Testis (tissue), 3 donors: ENCODE results near the gene NTM. TPM values are rescaled to one million over a fixed set of nuclear protein-coding genes. Genes with fewer than 3 reads are reported as not detected.
A peak's percentile ranks its signal among the peaks of the same experiment; 100 is the strongest.
"Not testable (repeated sequence)": the region's sequence is repeated elsewhere in the genome, so short reads cannot be mapped to it uniquely, and the experiment has no call there.

Experiments
- DNase-seq: peaks from one replicate; pipeline ENCODE4 v3.0.0-alpha.2; 2019
- H3K27ac ChIP-seq, 2 donors: fragments of 200-600 bp; sonication (generic); one replicate each; pipeline ENCODE4 v1.5.1; 2019
- H3K27me3 ChIP-seq: fragments of 200-600 bp; sonication (generic); one replicate; pipeline ENCODE4 v1.5.1; 2019
- H3K36me3 ChIP-seq: fragments of 200-600 bp; sonication (generic); one replicate; pipeline ENCODE4 v1.5.1; 2017; ENCODE audit warnings: low read depth; ENCODE audit errors: missing control alignments
- H3K4me1 ChIP-seq: fragments of 200-600 bp; sonication (generic); one replicate; pipeline ENCODE4 v1.5.1; 2019
- H3K4me3 ChIP-seq, 2 donors: fragments of 200-600 bp; sonication (generic); one replicate each; pipeline ENCODE4 v1.5.1; 2017 to 2019
- H3K9me3 ChIP-seq: fragments of 200-600 bp; sonication (generic); one replicate; pipeline ENCODE4 v1.5.1; 2017
- POLR2A ChIP-seq: fragments of 450-650 bp; IDR thresholded peaks from one replicate; pipeline ENCODE4 v1.6.1; 2017; ENCODE audit warnings: antibody characterized with exemption, mild to moderate bottlenecking, moderate library complexity
- WGBS, 2 donors: methylation state at CpG; one replicate each; pipeline ENCODE4 v1.1.5; 2018; 5-methylcytosine and 5-hydroxymethylcytosine counted together
- intact Hi-C: fragments of 100-400 bp; cut with DNase I; formaldehyde crosslinking; loops from one replicate; pipeline ENCODE4 v1.15.1; 2023; ENCODE audit warnings: low total_unique reads
- polyA plus RNA-seq: library from polyadenylated mRNA; stranded (reverse); fragments of 350-450 nt; fragmentation: Illumina TruSeq; extraction: RNeasy Lipid Tissue Mini Kit (QIAGEN cat#74804); gene quantifications from one replicate; pipeline ENCODE4 v1.2.3, GENCODE V29; 2014; ENCODE audit warnings: low read depth, low replicate concordance; ENCODE audit not compliant: insufficient read depth
- total RNA-seq, 2 donors: library from RNA; depleted of rRNA; stranded (reverse); fragments of >200 nt; gene quantifications; one replicate each; pipeline ENCODE4 v1.2.3, GENCODE V29; 2016
- TF ChIP-seq, protein P1 (sequence below), 3 experiments: fragments of 450-650 bp in 2 of 3; fragments of 200-600 bp in 1 of 3; sonication (generic) in 1 of 3; IDR thresholded peaks; one replicate each; pipeline ENCODE4 v1.5.1; 2016 to 2019; ENCODE audit warnings: antibody characterized with exemption in 3 of 3, mild to moderate bottlenecking in 2 of 3, moderate library complexity in 1 of 3

The NTM gene
- total and polyA plus RNA-seq, 3 donors from 2014 or later: 1.7 to 4.5 (median 1.8) TPM

DNA sequence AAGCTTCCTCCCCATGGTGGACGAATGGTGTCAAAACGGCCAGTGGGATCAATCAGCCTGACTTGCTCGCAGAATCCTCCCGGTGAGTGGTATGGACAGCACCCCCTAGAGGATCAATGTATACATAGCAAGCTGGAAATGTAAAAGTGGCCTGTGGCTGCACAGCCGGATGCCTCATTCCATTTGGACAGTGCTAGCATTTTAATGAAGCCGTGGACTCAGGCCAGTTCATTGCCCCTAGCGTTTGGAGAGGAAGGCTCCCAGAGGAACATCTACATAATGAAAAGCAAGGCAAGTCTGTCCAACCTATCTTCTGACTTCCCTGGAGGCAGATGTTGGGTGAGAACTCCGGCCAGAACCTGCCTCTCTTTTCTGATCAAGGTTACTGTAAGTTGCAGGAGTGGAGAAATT is 942.3 kb downstream of the NTM start:
- H3K36me3 ChIP-seq: no peaks in the 10 kb centered on the region
- 26 to 45% methylated on average over 4 to 8 of the region's 8 CpGs for WGBS, 2 donors
- no peaks in the 10 kb centered on the region for H3K9me3 ChIP-seq
- H3K4me3 ChIP-seq: no peak overlapping the region
- peak; percentile 37 for DNase-seq
- no peak for TF ChIP-seq POLR2A
- TF ChIP-seq, protein P1, sequence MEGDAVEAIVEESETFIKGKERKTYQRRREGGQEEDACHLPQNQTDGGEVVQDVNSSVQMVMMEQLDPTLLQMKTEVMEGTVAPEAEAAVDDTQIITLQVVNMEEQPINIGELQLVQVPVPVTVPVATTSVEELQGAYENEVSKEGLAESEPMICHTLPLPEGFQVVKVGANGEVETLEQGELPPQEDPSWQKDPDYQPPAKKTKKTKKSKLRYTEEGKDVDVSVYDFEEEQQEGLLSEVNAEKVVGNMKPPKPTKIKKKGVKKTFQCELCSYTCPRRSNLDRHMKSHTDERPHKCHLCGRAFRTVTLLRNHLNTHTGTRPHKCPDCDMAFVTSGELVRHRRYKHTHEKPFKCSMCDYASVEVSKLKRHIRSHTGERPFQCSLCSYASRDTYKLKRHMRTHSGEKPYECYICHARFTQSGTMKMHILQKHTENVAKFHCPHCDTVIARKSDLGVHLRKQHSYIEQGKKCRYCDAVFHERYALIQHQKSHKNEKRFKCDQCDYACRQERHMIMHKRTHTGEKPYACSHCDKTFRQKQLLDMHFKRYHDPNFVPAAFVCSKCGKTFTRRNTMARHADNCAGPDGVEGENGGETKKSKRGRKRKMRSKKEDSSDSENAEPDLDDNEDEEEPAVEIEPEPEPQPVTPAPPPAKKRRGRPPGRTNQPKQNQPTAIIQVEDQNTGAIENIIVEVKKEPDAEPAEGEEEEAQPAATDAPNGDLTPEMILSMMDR (IDR thresholded peaks at IDR 0.05): peak in 2 of 3 experiments; percentile 28 to 68
- intact Hi-C loops: no loop called here
- H3K27ac ChIP-seq: no peak overlapping the region
- no peaks in the 10 kb centered on the region for H3K27me3 ChIP-seq
- no peaks in the 10 kb centered on the region for H3K4me1 ChIP-seq

DNA sequence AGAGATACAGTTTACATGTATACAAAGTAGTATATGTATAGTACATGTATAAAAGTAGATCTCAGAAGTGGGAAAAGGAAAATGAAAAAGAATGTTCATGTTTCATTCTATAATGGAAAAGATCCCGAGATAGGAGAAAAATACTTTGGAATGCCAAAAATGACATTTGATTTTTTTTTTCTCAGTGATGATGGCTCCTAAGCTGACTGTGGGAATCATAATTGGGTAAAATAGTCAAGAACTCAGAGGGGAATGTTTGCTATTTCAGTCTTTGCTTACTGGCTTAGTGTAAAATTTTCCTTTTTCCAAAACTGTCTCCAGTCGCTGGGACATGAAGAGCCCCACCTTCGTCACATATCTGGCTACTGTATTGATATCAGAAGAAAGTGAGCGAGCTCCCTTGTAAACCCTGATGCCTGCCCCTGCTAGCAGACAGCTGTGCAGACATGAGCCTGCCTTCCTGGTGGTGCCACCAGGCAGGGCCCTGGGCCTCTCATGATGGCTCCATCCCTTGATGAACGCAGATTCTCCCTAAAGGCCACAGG is 944.6 kb downstream of the NTM start:
- no peaks in the 10 kb centered on the region for H3K36me3 ChIP-seq
- WGBS, 2 donors: 82 to 86% methylated on average over 5 of the region's 5 CpGs
- no peaks in the 10 kb centered on the region for H3K9me3 ChIP-seq
- no peak overlapping the region for H3K27ac ChIP-seq
- H3K27me3 ChIP-seq: no peaks in the 10 kb centered on the region
- H3K4me3 ChIP-seq: no peak overlapping the region
- TF ChIP-seq, protein P1 (IDR thresholded peaks at IDR 0.05): no peak
- TF ChIP-seq POLR2A: no peak
- no peaks in the 10 kb centered on the region for H3K4me1 ChIP-seq
- intact Hi-C loops: no loop called here
- DNase-seq: no peak

DNA sequence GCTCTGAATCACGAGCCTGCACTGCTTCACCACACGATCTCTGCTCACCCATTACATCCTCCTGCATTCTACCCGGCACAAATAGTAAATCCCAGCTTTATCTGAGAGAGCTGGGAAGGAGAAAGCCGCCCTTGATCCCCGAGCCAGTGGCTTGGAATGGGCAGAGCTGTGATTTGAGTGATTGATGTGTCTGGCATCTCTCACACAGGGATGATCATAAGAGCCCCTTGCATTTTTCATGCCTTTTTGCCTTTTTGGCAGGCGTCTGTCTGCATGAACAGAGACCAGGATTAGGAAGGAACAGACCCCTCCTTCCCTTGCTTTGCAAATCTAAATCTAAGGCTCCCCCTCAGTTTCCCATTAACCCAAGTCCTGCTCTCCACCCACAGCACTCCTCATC is 945.3 kb downstream of the NTM start:
- H3K36me3 ChIP-seq: no peaks in the 10 kb centered on the region
- DNase-seq: no peak
- no peak overlapping the region for H3K4me3 ChIP-seq
- 73 to 78% methylated on average over 6 of the region's 6 CpGs for WGBS, 2 donors
- H3K4me1 ChIP-seq: no peaks in the 10 kb centered on the region
- intact Hi-C loops: no loop called here
- no peaks in the 10 kb centered on the region for H3K9me3 ChIP-seq
- no peak overlapping the region for H3K27ac ChIP-seq
- no peaks in the 10 kb centered on the region for H3K27me3 ChIP-seq
- TF ChIP-seq, protein P1 (IDR thresholded peaks at IDR 0.05): no peak
- TF ChIP-seq POLR2A: no peak

DNA sequence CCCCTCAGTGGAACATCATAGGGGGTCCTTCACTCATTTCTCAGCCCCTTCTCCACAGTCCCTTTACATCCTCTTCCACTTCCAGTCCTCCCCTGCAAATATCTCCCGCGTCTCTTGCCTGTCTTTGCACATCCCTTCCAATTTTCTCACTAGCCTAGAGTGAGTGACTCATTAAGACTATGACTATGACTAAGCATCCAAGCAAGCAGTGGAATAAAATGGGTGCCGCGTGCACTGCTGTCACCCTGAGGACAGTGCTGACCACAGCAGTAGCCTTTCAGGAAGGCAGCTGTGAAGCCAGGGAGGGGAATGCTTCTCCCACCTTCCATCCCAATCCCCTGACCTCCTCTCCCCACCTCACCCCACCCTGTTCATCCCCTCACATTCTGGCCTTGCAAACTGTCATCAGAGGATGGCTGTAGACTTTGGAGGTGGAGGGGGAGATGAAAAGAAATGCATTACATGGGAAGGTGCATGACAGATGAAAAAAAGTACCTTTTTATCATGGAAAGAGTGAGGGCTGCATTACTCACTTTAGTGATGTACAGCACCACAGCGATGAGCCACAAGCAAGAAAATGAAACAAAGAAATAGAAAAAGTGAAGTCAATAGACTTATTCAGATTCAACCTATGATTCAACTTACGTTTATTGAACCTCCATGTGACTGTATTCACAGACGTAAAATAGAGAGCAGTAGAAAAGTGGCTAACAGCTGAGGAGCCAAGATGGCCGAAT is 948.2 kb downstream of the NTM start:
- DNase-seq: no peak
- Histone ChIP-seq H3K27me3 (no peaks in the 10 kb centered on the region), H3K9me3 (no peaks in the 10 kb centered on the region), H3K4me3 (no peak overlapping the region), H3K4me1 (no peaks in the 10 kb centered on the region), H3K27ac (no peak overlapping the region), H3K36me3 (no peaks in the 10 kb centered on the region)
- intact Hi-C loops: no loop called here
- WGBS, 2 donors: 85 to 88% methylated on average over 8 of the region's 8 CpGs
- TF ChIP-seq, protein P1 (IDR thresholded peaks at IDR 0.05): no peak
- no peak for TF ChIP-seq POLR2A

DNA sequence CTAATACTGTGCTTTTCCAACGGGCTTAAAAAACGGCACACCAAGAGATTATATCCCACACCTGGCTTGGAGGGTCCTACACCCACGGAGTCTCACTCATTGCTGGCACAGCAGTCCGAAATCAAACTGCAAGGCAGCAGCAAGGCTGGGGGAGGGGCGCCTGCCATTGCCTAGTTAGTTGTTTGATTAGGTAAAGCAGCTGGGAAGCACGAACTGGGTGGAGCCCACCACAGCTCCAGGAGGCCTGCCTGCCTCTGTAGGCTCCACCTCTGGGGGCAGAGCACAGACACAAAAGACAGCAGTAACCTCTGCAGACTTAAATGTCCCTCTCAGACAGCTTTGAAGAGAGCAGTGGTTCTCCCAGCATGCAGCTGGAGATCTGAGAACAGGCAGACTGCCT is 949.0 kb downstream of the NTM start:
- H3K27me3 ChIP-seq, H3K27ac ChIP-seq, H3K9me3 ChIP-seq, DNase-seq, H3K36me3 ChIP-seq, intact Hi-C loops, H3K4me1 ChIP-seq, H3K4me3 ChIP-seq: not testable (repeated sequence)
- 80 to 86% methylated on average over 6 of the region's 6 CpGs for WGBS, 2 donors
